Parathyroid adenoma (tissue), 2 donors: ENCODE measurements around the gene MAB21L3.

Experiments
- H2AFZ ChIP-seq: fragments of 300-600 bp; sonication (generic); one replicate; pipeline ENCODE4 v1.7.0; 2017; ENCODE audit warnings: antibody characterized with exemption, mild to moderate bottlenecking
- H3K27ac ChIP-seq: fragments of 300-600 bp; sonication (generic); one replicate; pipeline ENCODE4 v1.7.0; 2017
- H3K27me3 ChIP-seq: fragments of 300-600 bp; sonication (generic); one replicate; pipeline ENCODE4 v1.7.0; 2017; ENCODE audit warnings: low read length; ENCODE audit not compliant: control insufficient read depth, insufficient read depth
- H3K36me3 ChIP-seq: fragments of 300-600 bp; sonication (generic); one replicate; pipeline ENCODE4 v1.7.0; 2017; ENCODE audit warnings: low read length; ENCODE audit not compliant: control insufficient read depth, insufficient read depth
- H3K4me1 ChIP-seq: fragments of 300-600 bp; sonication (generic); one replicate; pipeline ENCODE4 v1.7.0; 2017; ENCODE audit warnings: control low read depth
- H3K4me2 ChIP-seq: fragments of 300-600 bp; sonication (generic); one replicate; pipeline ENCODE4 v1.7.0; 2017; ENCODE audit warnings: low read length
- H3K4me3 ChIP-seq: fragments of 300-600 bp; sonication (generic); one replicate; pipeline ENCODE4 v1.7.0; 2017; ENCODE audit warnings: low read depth, low read length
- H3K79me2 ChIP-seq: fragments of 300-600 bp; sonication (generic); one replicate; pipeline ENCODE4 v1.7.0; 2017; ENCODE audit warnings: control low read depth
- H3K9ac ChIP-seq: fragments of 300-600 bp; sonication (generic); one replicate; pipeline ENCODE4 v1.7.0; 2017; ENCODE audit warnings: mild to moderate bottlenecking
- H3K9me3 ChIP-seq: fragments of 300-600 bp; sonication (generic); one replicate; pipeline ENCODE4 v1.7.0; 2017; ENCODE audit warnings: low read length; ENCODE audit not compliant: control insufficient read depth
- CTCF ChIP-seq: fragments of 300-600 bp; sonication (generic); IDR thresholded peaks from one replicate; pipeline ENCODE4 v1.7.0; 2017; ENCODE audit warnings: antibody characterized with exemption, mild to moderate bottlenecking
- donor health status: primary hyperparathyroidism.

MAB21L3 gene

GRCh38 chr1:116113615-116114014 lies 2.4 kb downstream of the MAB21L3 start:
- H3K79me2 ChIP-seq = no peaks in the 10 kb centered on the region
- no peak overlapping the region for H3K27ac ChIP-seq
- H3K4me1 ChIP-seq = no peaks in the 10 kb centered on the region
- H3K4me3 ChIP-seq = no peak overlapping the region
- H3K36me3 ChIP-seq = no peaks in the 10 kb centered on the region
- no peak overlapping the region for H2AFZ ChIP-seq
- H3K9me3 ChIP-seq = no peaks in the 10 kb centered on the region
- no peak overlapping the region for H3K4me2 ChIP-seq
- no peak overlapping the region for H3K9ac ChIP-seq
- no peaks in the 10 kb centered on the region for H3K27me3 ChIP-seq
- no peak for TF ChIP-seq CTCF

GRCh38 chr1:116115476-116116439 lies 4.6 kb downstream of the MAB21L3 start:
- TF ChIP-seq CTCF = no peak
- H3K9ac ChIP-seq = no peak overlapping the region
- no peaks in the 10 kb centered on the region for H3K27me3 ChIP-seq
- H3K4me1 ChIP-seq = no peaks in the 10 kb centered on the region
- H3K4me3 ChIP-seq = no peak overlapping the region
- no peaks in the 10 kb centered on the region for H3K36me3 ChIP-seq
- no peak overlapping the region for H3K27ac ChIP-seq
- H3K9me3 ChIP-seq = no peaks in the 10 kb centered on the region
- H2AFZ ChIP-seq = no peak overlapping the region
- H3K79me2 ChIP-seq = no peaks in the 10 kb centered on the region
- H3K4me2 ChIP-seq = no peak overlapping the region

GRCh38 chr1:116118471-116118870 lies 7.3 kb downstream of the MAB21L3 start:
- no peak overlapping the region for H2AFZ ChIP-seq
- no peak overlapping the region for H3K27ac ChIP-seq
- no peaks in the 10 kb centered on the region for H3K4me1 ChIP-seq
- H3K4me2 ChIP-seq = no peak overlapping the region
- no peaks in the 10 kb centered on the region for H3K79me2 ChIP-seq
- no peak for TF ChIP-seq CTCF
- no peak overlapping the region for H3K4me3 ChIP-seq
- H3K9ac ChIP-seq = no peak overlapping the region
- no peaks in the 10 kb centered on the region for H3K9me3 ChIP-seq
- H3K36me3 ChIP-seq = no peaks in the 10 kb centered on the region
- no peaks in the 10 kb centered on the region for H3K27me3 ChIP-seq

- Histone ChIP-seq H2AFZ (no peak overlapping the region), H3K4me2 (no peak overlapping the region), H3K9me3 (no peaks in the 10 kb centered on the region), H3K36me3 (no peaks in the 10 kb centered on the region), H3K27me3 (no peaks in the 10 kb centered on the region), H3K27ac (no peak overlapping the region), H3K9ac (no peak overlapping the region), H3K4me1 (no peaks in the 10 kb centered on the region), H3K4me3 (no peak overlapping the region), H3K79me2 (no peaks in the 10 kb centered on the region)
- TF ChIP-seq CTCF = no peak
These were observed 8.7 kb downstream of the MAB21L3 start for GRCh38 chr1:116119876-116120275.
